HG03460 (cell line): ENCODE measurements around the gene NSMCE1.
"Not testable (repeated sequence)": the region's sequence is repeated elsewhere in the genome, so short reads cannot be mapped to it uniquely, and the experiment has no call there.

Experiments used
- ATAC-seq: cut with Tn5 transposase; IDR thresholded peaks from one replicate; pipeline ENCODE4 v1.9.1; 2021; ENCODE audit not compliant: unreplicated experiment

NSMCE1 gene

GRCh38 chr16:27272697-27273096 lies 4.1 kb upstream of the NSMCE1 start:
- not testable (repeated sequence) for ATAC-seq

GRCh38 chr16:27272076-27272475 lies 3.5 kb upstream of the NSMCE1 start:
- ATAC-seq: no peak

- no peak for ATAC-seq
Measured at GRCh38 chr16:27270349-27270748, 1.8 kb upstream of the NSMCE1 start.

- no peak for ATAC-seq
Measured at GRCh38 chr16:27269300-27270150, 953 bp upstream of the NSMCE1 start.

GRCh38 chr16:27267037-27267677 lies 1.4 kb downstream of the NSMCE1 start:
- ATAC-seq: no peak

GRCh38 chr16:27265982-27266381 lies 2.6 kb downstream of the NSMCE1 start:
- no peak for ATAC-seq

- no peak for ATAC-seq
Measured at GRCh38 chr16:27264151-27264550, 4.4 kb downstream of the NSMCE1 start.

- ATAC-seq: not testable (repeated sequence)
Measured at GRCh38 chr16:27262904-27263423, 5.6 kb downstream of the NSMCE1 start.

GRCh38 chr16:27259710-27260109 lies 8.9 kb downstream of the NSMCE1 start:
- no peak for ATAC-seq

- no peak for ATAC-seq
Measured at GRCh38 chr16:27258241-27258734, 10.3 kb downstream of the NSMCE1 start.

GRCh38 chr16:27257271-27257670 lies 11.3 kb downstream of the NSMCE1 start:
- ATAC-seq: no peak

- ATAC-seq: no peak
Measured at GRCh38 chr16:27256861-27257260, 11.7 kb downstream of the NSMCE1 start.

- peak; percentile 64 for ATAC-seq
Measured at GRCh38 chr16:27254262-27254811, 14.2 kb downstream of the NSMCE1 start.

- no peak for ATAC-seq
Measured at GRCh38 chr16:27253526-27253930, 15.0 kb downstream of the NSMCE1 start.

- ATAC-seq: no peak
Measured at GRCh38 chr16:27252206-27252585, 16.4 kb downstream of the NSMCE1 start.

- ATAC-seq: no peak
Measured at GRCh38 chr16:27251541-27252205, 16.9 kb downstream of the NSMCE1 start.

GRCh38 chr16:27248886-27249285 lies 19.7 kb downstream of the NSMCE1 start:
- ATAC-seq: not testable (repeated sequence)

GRCh38 chr16:27248036-27248435 lies 20.5 kb downstream of the NSMCE1 start:
- ATAC-seq: no peak

GRCh38 chr16:27247076-27247475 lies 21.5 kb downstream of the NSMCE1 start:
- ATAC-seq: not testable (repeated sequence)

- no peak for ATAC-seq
Measured at GRCh38 chr16:27246439-27246838, 22.1 kb downstream of the NSMCE1 start.
